Heart right ventricle (tissue), 16 donors: ENCODE data around the gene USB1. TPM values are rescaled to one million over a fixed set of nuclear protein-coding genes. Genes with fewer than 3 reads are reported as not detected.

Experiments
- ATAC-seq, 8 donors: fragments of 200-7000 bp; cut with Tn5 transposase; one replicate each; pipeline ENCODE4 v1.9.1; 2020; ENCODE audit warnings: mild to moderate bottlenecking in 8 of 8, moderate library complexity in 8 of 8, moderate number of reproducible peaks in 1 of 8
- DNase-seq, 2 donors: peaks; one replicate each; pipeline ENCODE4 v3.0.0-alpha.2; 2020
- H3K27ac ChIP-seq, 10 donors: fragments of 200-600 bp; sonication (generic) in 2 of 10; one replicate each; pipeline versions ENCODE4 v1.5.0 to v1.8.0; 2020 to 2022; ENCODE audit warnings: mild to moderate bottlenecking in 3 of 10
- H3K27me3 ChIP-seq, 7 donors: fragments of 200-600 bp; one replicate each; pipeline ENCODE4 v1.8.0; 2021 to 2022; ENCODE audit warnings: mild to moderate bottlenecking in 2 of 7
- H3K36me3 ChIP-seq, 9 donors: fragments of 200-600 bp; sonication (generic) in 1 of 9; one replicate each; pipeline versions ENCODE4 v1.5.0 to v1.8.0; 2020 to 2022; ENCODE audit warnings: mild to moderate bottlenecking in 2 of 9
- H3K4me1 ChIP-seq, 9 donors: fragments of 200-600 bp; sonication (generic) in 1 of 9; one replicate each; pipeline versions ENCODE4 v1.5.0 to v1.8.0; 2020 to 2022; ENCODE audit warnings: mild to moderate bottlenecking in 4 of 9
- H3K4me3 ChIP-seq, 10 donors: fragments of 200-600 bp; sonication (generic) in 2 of 10; one replicate each; pipeline versions ENCODE4 v1.5.0 to v1.8.0; 2020 to 2022; ENCODE audit warnings: mild to moderate bottlenecking in 7 of 10, moderate library complexity in 2 of 10
- H3K9me3 ChIP-seq, 11 donors: fragments of 200-600 bp in 10 of 11; sonication (generic) in 2 of 11; one replicate each; pipeline versions ENCODE4 v1.5.0 to v1.8.0; 2013 to 2022; ENCODE audit warnings: mild to moderate bottlenecking in 2 of 11, control low read depth in 1 of 11, moderate library complexity in 1 of 11
- CTCF ChIP-seq, 9 donors: fragments of 200-600 bp; sonication (generic) in 2 of 9; IDR thresholded peaks; one replicate each; pipeline versions ENCODE4 v1.5.0 to v1.8.0; 2021 to 2022; ENCODE audit warnings: antibody characterized with exemption in 9 of 9, mild to moderate bottlenecking in 5 of 9, moderate library complexity in 1 of 9
- WGBS, 2 donors: extraction: QIAGEN DNeasy Blood & Tissue Kit; methylation state at CpG; one replicate each; pipeline ENCODE4 v1.1.7; 2013; ENCODE audit warnings: inconsistent platforms in 1 of 2; 5-methylcytosine and 5-hydroxymethylcytosine counted together
- intact Hi-C, 10 donors: fragments of 100-400 bp; cut with DNase I; formaldehyde crosslinking; loops; one replicate each; pipeline versions ENCODE4 v1.11.1 to v1.14.2; 2022
- polyA plus RNA-seq, 2 donors: library from polyadenylated mRNA; stranded (reverse); fragments of 200-250 nt; gene quantifications; one replicate each; pipeline ENCODE4 v1.2.3, GENCODE V29; 2013
- total RNA-seq, 10 donors: library from RNA; stranded (reverse); fragmentation: NEBNext Ultra II Directional in 3 of 10; extraction: Animal tissue kit (Norgen Biotek cat#: 25700) in 3 of 10; gene quantifications; one replicate each; pipeline versions ENCODE4 v1.2.1 to v1.2.4, GENCODE V29; 2021 to 2023
- donor health status: Arrhythmogenic right ventricular cardiomyopathy.
- donor health status: ischemic (EF 13 %, LVEDD 7.1; RV severe dilation, severe dysfunction).
- donor health status: healthy with polysubstance abuse.
- donor health status: DM: no; HTN: yes; CAD: no.
- donor health status: DM: no; HTN: no; CAD: no.
- donor health status: ischemic (EF 25% LVEDD 6.9; RV normal size, moderate dysfunction).
- donor health status: ischemic (EF 25% LVEDD 5.7; RV mildly dilated, moderate dysfunction).
- donor health status: healthy.
- donor health status: DM: yes; HTN: yes; CAD: no.
- donor health status: Ischemic cardiomyopathy.
- donor health status: ischemic (EF 35%, LVEDD 5.7; RV mildly dilated, moderate dysfunction).
- donor health status: nonischemic (EF 11% LVEDD 7.7; RV severe dilation, severe dysfunction).
- donor health status: DM: yes; HTN: yes; CAD: no.
- donor health status: PGD.
- donor health status: ischemic (EF 29% LVEDD 5.4; RV normal size, mild dysfunction).
- donor health status: nonischemic (EF 23%, LVEDD 6.1; RV moderate dilation, normal function).

USB1 gene
- total and polyA plus RNA-seq, 12 donors = 21.1 to 44.3 (median 31.5) TPM

- Histone ChIP-seq H3K27ac (no peak overlapping the region), H3K4me1 (no peaks in the 10 kb centered on the region), H3K27me3 (no peaks in the 10 kb centered on the region), H3K9me3 (no peaks in the 10 kb centered on the region), H3K36me3 (no peaks in the 10 kb centered on the region), H3K4me3 (no peak overlapping the region)
- no peak for ATAC-seq
- DNase-seq = no peak
- intact Hi-C loops = no loop called here
- TF ChIP-seq CTCF (IDR thresholded peaks at IDR 0.05) = no peak
- WGBS, 2 donors = 66 to 67% methylated on average over 6 of the region's 6 CpGs
Observed at GRCh38 chr16:57958544-57958943, 42.7 kb upstream of the USB1 start.

- no peak overlapping the region for H3K4me3 ChIP-seq
- no peaks in the 10 kb centered on the region for H3K4me1 ChIP-seq
- H3K27me3 ChIP-seq = no peaks in the 10 kb centered on the region
- H3K36me3 ChIP-seq = no peaks in the 10 kb centered on the region
- no peak for DNase-seq
- intact Hi-C loops = no loop called here
- TF ChIP-seq CTCF (IDR thresholded peaks at IDR 0.05) = no peak
- WGBS, 2 donors = 85 to 90% methylated on average over 8 of the region's 8 CpGs
- no peaks in the 10 kb centered on the region for H3K9me3 ChIP-seq
- H3K27ac ChIP-seq = no peak overlapping the region
- ATAC-seq = no peak
Observed at GRCh38 chr16:57959121-57959520, 42.1 kb upstream of the USB1 start.

GRCh38 chr16:57959804-57960203 lies 41.4 kb upstream of the USB1 start:
- no peak for TF ChIP-seq CTCF (IDR thresholded peaks at IDR 0.05)
- no peaks in the 10 kb centered on the region for H3K4me1 ChIP-seq
- no peaks in the 10 kb centered on the region for H3K9me3 ChIP-seq
- no peak overlapping the region for H3K27ac ChIP-seq
- no peaks in the 10 kb centered on the region for H3K27me3 ChIP-seq
- WGBS, 2 donors = 77 to 80% methylated on average over 11 of the region's 11 CpGs
- H3K4me3 ChIP-seq = no peak overlapping the region
- no peaks in the 10 kb centered on the region for H3K36me3 ChIP-seq
- DNase-seq (no peak), ATAC-seq (no peak)
- intact Hi-C loops = no loop called here

- Histone ChIP-seq H3K4me1 (no peaks in the 10 kb centered on the region), H3K9me3 (no peaks in the 10 kb centered on the region), H3K4me3 (no peak overlapping the region), H3K27ac (no peak overlapping the region), H3K36me3 (no peaks in the 10 kb centered on the region), H3K27me3 (no peaks in the 10 kb centered on the region)
- ATAC-seq (no peak), DNase-seq (no peak)
- intact Hi-C loops = no loop called here
- no peak for TF ChIP-seq CTCF (IDR thresholded peaks at IDR 0.05)
- WGBS, 2 donors = 86 to 93% methylated on average over 10 of the region's 10 CpGs
Observed at GRCh38 chr16:57960310-57960709, 40.9 kb upstream of the USB1 start.
